Purkinje cell (primary cell): ENCODE measurements around the gene AKR7A2. TPM values are rescaled to one million over a fixed set of nuclear protein-coding genes. Genes with fewer than 3 reads are reported as not detected.

Source experiments
- polyA plus RNA-seq: library from polyadenylated mRNA; unstranded; fragments of >200 nt; fragmentation: Nextera tagmentation; gene quantifications from 2 replicates; pipeline ENCODE4 v1.2.1, GENCODE V29; 2014

Gene AKR7A2
- 3.7 and 11.6 TPM in 2 replicates for polyA plus RNA-seq

GRCh38 chr1:19311931-19312781, at the start of gene AKR7A2, which contains the start of gene SLC66A1:
AKR7A2 (minus strand) TSS chr1:19312144; CDS start chr1:19312124, 20 bp downstream.
SLC66A1 (plus strand) TSS chr1:19312326; CDS start chr1:19317678, 5,352 bp downstream.

GRCh38 chr1:19288324-19289241, 23.4 kb downstream of the AKR7A2 start, which contains the start of gene AKR7A3:
AKR7A3 (minus strand) TSS chr1:19288770; CDS start chr1:19288709, 61 bp downstream.

Other genes with a start within 250 kb of the AKR7A2 start
- gene UBR4, start 101.9 kb downstream of the AKR7A2 start, polyA plus RNA-seq = 87.9 and 107 TPM in 2 replicates
- gene EMC1, start 60.6 kb downstream of the AKR7A2 start, polyA plus RNA-seq = 14.3 and 18.8 TPM in 2 replicates
- gene MRTO4, start 60.3 kb downstream of the AKR7A2 start, polyA plus RNA-seq = 22.3 and 26.8 TPM in 2 replicates
- not detected in 2 replicates for gene AKR7A3, start 23.4 kb downstream of the AKR7A2 start, polyA plus RNA-seq
- gene SLC66A1, start 182 bp upstream of the AKR7A2 start, polyA plus RNA-seq = 2.2 and 7.9 TPM in 2 replicates
- 68.8 and 103 TPM in 2 replicates for gene CAPZB, start 173.4 kb upstream of the AKR7A2 start, polyA plus RNA-seq